EL (cell line): ENCODE results near the gene SET.
A peak's percentile ranks its signal among the peaks of the same experiment; 100 is the strongest.

Experiments used
- DNase-seq: peaks from one replicate; pipeline ENCODE4 v3.0.0-alpha.2; 2016

Gene SET

GRCh38 chr9:128732576-128732975, 43.6 kb downstream of the SET start:
- no peak for DNase-seq

DNA sequence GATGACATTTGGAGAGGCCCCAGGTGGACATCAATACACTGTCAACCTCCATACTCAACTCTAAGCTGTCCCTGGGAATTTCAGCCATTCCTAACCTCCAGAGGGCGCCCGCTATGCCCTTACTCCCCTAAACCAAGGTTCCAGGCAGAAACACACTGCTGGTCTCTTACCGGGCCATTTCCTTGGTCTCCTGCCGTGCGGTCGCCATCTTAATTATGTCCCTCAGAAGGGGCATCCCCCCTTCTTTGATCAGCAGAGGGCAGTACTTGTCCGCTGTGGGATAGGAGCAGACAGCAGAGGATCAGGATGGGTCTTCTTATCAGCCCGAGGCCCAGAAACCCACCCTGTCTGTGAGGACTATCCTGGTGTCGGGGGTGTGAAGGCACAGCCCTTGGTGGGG, 44.2 kb downstream of the SET start:
- peak; percentile 85 for DNase-seq

GRCh38 chr9:128735373-128735772, 46.4 kb downstream of the SET start:
- DNase-seq: no peak

DNA sequence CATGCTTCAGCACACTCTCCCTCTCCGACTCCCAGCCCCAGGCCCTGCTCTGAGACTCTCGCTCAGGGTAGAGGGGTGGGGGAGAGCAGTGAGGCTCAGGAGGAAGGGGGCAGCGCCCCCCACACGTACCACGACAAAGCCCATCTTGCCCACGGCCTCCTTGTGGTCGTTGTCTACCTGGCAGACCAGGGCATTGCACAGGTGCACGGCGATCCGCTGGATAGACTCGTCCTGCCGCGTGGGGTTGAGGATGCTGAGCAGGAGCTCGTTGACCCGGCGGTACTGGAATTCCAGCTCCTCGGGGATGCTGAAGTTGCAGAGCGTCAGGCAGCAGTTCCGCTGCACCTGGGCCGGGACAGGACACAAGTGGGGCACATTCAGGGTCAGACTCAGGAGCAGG, 53.4 kb downstream of the SET start:
- no peak for DNase-seq

GRCh38 chr9:128743421-128743820, 54.4 kb downstream of the SET start:
- DNase-seq: no peak
